Activated B cell treated with CpG ODN at 0.5 μM for 24 hours (primary cell): ENCODE measurements around the gene RNF222. TPM values are rescaled to one million over a fixed set of nuclear protein-coding genes. Genes with fewer than 3 reads are reported as not detected.
A peak's percentile ranks its signal among the peaks of the same experiment; 100 is the strongest.
"Not testable (repeated sequence)": the region's sequence is repeated elsewhere in the genome, so short reads cannot be mapped to it uniquely, and the experiment has no call there.

Experiments
- ATAC-seq: fragments of 200-7000 bp; cut with Tn5 transposase; one replicate; pipeline ENCODE4 v1.10.0; 2021; ENCODE audit warnings: low read depth, mild to moderate bottlenecking, moderate library complexity
- CTCF ChIA-PET: fragments of 350-600 bp; sonication (Branson Sonifier 250); formaldehyde crosslinking; loops from one replicate; lab custom pipeline; 2021; ENCODE audit warnings: antibody characterized with exemption; lab: Charles Lee
- POLR2A ChIA-PET: fragments of 350-600 bp; sonication (Branson Sonifier 250); formaldehyde crosslinking; loops from one replicate; lab custom pipeline; 2021; ENCODE audit warnings: antibody characterized with exemption; lab: Charles Lee
- DNase-seq: peaks from one replicate; pipeline ENCODE4 v3.0.0; 2022
- H3K27ac Mint-ChIP-seq: one replicate; pipeline ENCODE4 v1.8.0; 2020; ENCODE audit warnings: mixed read lengths
- H3K27me3 Mint-ChIP-seq: one replicate; pipeline ENCODE4 v1.8.0; 2021; ENCODE audit warnings: mixed read lengths
- H3K36me3 Mint-ChIP-seq: one replicate; pipeline ENCODE4 v1.8.0; 2021; ENCODE audit warnings: low read depth, mixed read lengths
- H3K4me1 Mint-ChIP-seq: one replicate; pipeline ENCODE4 v1.8.0; 2021; ENCODE audit warnings: mixed read lengths
- H3K4me3 Mint-ChIP-seq: one replicate; pipeline ENCODE4 v1.8.0; 2020; ENCODE audit warnings: mild to moderate bottlenecking, mixed read lengths
- H3K9me3 Mint-ChIP-seq: one replicate; pipeline ENCODE4 v1.8.0; 2020; ENCODE audit warnings: mixed read lengths
- CTCF ChIP-seq: fragments of 200-600 bp; IDR thresholded peaks from one replicate; pipeline ENCODE4 v1.8.0; 2022; ENCODE audit warnings: antibody characterized with exemption, mild to moderate bottlenecking
- intact Hi-C: fragments of 100-400 bp; cut with micrococcal nuclease; formaldehyde crosslinking; loops from one replicate; pipeline ENCODE4 v1.15.1; 2024
- total RNA-seq: library from RNA; stranded (reverse); gene quantifications from 2 replicates; pipeline ENCODE4 v1.2.3, GENCODE V29; 2022

RNF222 gene
- total RNA-seq, 1 donor from 2014 or later = not detected

- Mint-ChIP-seq H3K4me3 (peak within 1 kb of the TSS; percentile 98), H3K9me3 (no peaks in the 10 kb centered on the region), H3K27me3 (no peaks in the 10 kb centered on the region), H3K4me1 (peaks cover 56% of the 10 kb centered on the region), H3K36me3 (peaks cover 47% of the 10 kb centered on the region), H3K27ac (peak within 1 kb of the TSS; percentile 95)
- ChIA-PET CTCF (interaction anchor here (0.6 to 2.2 kb wide), 10 partner anchors 9 to 615 kb away, joined by 3 to 28 read pairs (median 3); partner anchors contain the start of gene NDEL1), POLR2A (interaction anchor here (0.6 to 1.8 kb wide), 15 partner anchors 52 to 696 kb away, joined by 3 to 12 read pairs (median 6); partner anchors contain the start of genes NDEL1, PIK3R5, RANGRF and TP53)
- peak; percentile 87 for TF ChIP-seq CTCF
- DNase-seq (peak; percentile 94), ATAC-seq (peak; percentile 90)
- intact Hi-C loops = loop anchor here (1.0 to 10.0 kb wide), 14 partner anchors 52 to 1368 kb away; partner anchors contain the start of genes ALOXE3, CFAP52, CNTROB and CTC1
Measured at GRCh38 chr17:8383143-8383822, 14.3 kb downstream of the RNF222 start, which contains the start of gene RPL26. Gene RPL26, minus strand, starts transcription at chr17:8383193. Its CDS starts 883 bp downstream, at chr17:8382310.

- Mint-ChIP-seq H3K27ac (peak overlapping the region; percentile 95), H3K4me3 (peak overlapping the region; percentile 98), H3K4me1 (peaks cover 56% of the 10 kb centered on the region), H3K27me3 (no peaks in the 10 kb centered on the region), H3K36me3 (peaks cover 52% of the 10 kb centered on the region), H3K9me3 (no peaks in the 10 kb centered on the region)
- ChIA-PET POLR2A (interaction anchor here (0.6 to 1.8 kb wide), 7 partner anchors 53 to 583 kb away, joined by 3 to 11 read pairs (median 4); partner anchors contain the start of genes NDEL1, PIK3R5 and RANGRF), CTCF (interaction anchor here (0.7 to 2.2 kb wide), 3 partner anchors 53 to 363 kb away, joined by 3 to 28 read pairs (median 3); partner anchors contain the start of gene NDEL1)
- DNase-seq (no peak), ATAC-seq (no peak)
- no peak for TF ChIP-seq CTCF
- intact Hi-C loops = loop anchor here (1.0 to 10.0 kb wide), 14 partner anchors 52 to 1368 kb away; partner anchors contain the start of genes ALOXE3, CFAP52, CNTROB and CTC1
Measured at GRCh38 chr17:8382880-8383142, 14.8 kb downstream of the RNF222 start.

- POLR2A ChIA-PET = interaction anchor here (0.6 to 1.8 kb wide), 10 partner anchors 53 to 584 kb away, joined by 3 to 11 read pairs (median 4); partner anchors contain the start of genes NDEL1, PIK3R5 and RANGRF
- CTCF ChIA-PET = interaction anchor here (0.7 to 2.2 kb wide), 4 partner anchors 18 to 364 kb away, joined by 3 to 28 read pairs (median 4); partner anchors contain the start of gene NDEL1
- no peak for TF ChIP-seq CTCF
- DNase-seq = no peak
- H3K27me3 Mint-ChIP-seq = no peaks in the 10 kb centered on the region
- H3K4me3 Mint-ChIP-seq = peak overlapping the region; percentile 98
- peaks cover 59% of the 10 kb centered on the region for H3K4me1 Mint-ChIP-seq
- H3K36me3 Mint-ChIP-seq = peaks cover 57% of the 10 kb centered on the region
- intact Hi-C loops = loop anchor here (2.0 to 10.0 kb wide), 6 partner anchors 133 to 1367 kb away; partner anchors contain the start of genes CFAP52, CTC1, PFAS and RNASEK
- no peaks in the 10 kb centered on the region for H3K9me3 Mint-ChIP-seq
- peak overlapping the region; percentile 95 for H3K27ac Mint-ChIP-seq
- ATAC-seq = no peak
Measured at GRCh38 chr17:8382052-8382879, 15.4 kb downstream of the RNF222 start.

GRCh38 chr17:8380049-8380448 is 17.6 kb downstream of the RNF222 start:
- Mint-ChIP-seq H3K4me3 (no peak overlapping the region), H3K27ac (peak overlapping the region; percentile 12), H3K9me3 (no peaks in the 10 kb centered on the region), H3K36me3 (peaks cover 72% of the 10 kb centered on the region), H3K4me1 (peaks cover 78% of the 10 kb centered on the region), H3K27me3 (no peaks in the 10 kb centered on the region)
- no peak for DNase-seq
- CTCF ChIA-PET = no interaction called here
- intact Hi-C loops = loop anchor here (5.0 to 10.0 kb wide), 5 partner anchors 303 to 1365 kb away; partner anchors contain the start of genes CFAP52, RNASEK and STX8
- POLR2A ChIA-PET = interaction anchor here (1.1 kb wide), 1 partner anchor 206 kb away, joined by 3 read pairs; no protein-coding TSS in a partner anchor
- TF ChIP-seq CTCF = no peak
- ATAC-seq = no peak

- POLR2A ChIA-PET = not testable (repeated sequence)
- CTCF ChIA-PET = interaction anchor here (1.5 kb wide), 1 partner anchor 59 kb away, joined by 4 read pairs; no protein-coding TSS in a partner anchor
Measured at GRCh38 chr17:8378117-8378516, 19.5 kb downstream of the RNF222 start.

More at GRCh38 chr17:8378117-8378516, 19.5 kb downstream of the RNF222 start:
- Mint-ChIP-seq H3K36me3 (peaks cover 74% of the 10 kb centered on the region), H3K27ac (peak overlapping the region; percentile 71), H3K4me3 (peak overlapping the region; percentile 11), H3K4me1 (peaks cover 69% of the 10 kb centered on the region)
- intact Hi-C loops, H3K9me3 Mint-ChIP-seq, H3K27me3 Mint-ChIP-seq, ATAC-seq, DNase-seq: not testable (repeated sequence)
